Measurements from ENCODE around the gene TMEM151B.

- TF ChIP-seq CTCF (IDR thresholded peaks at IDR 0.05) (no peak), POLR2AphosphoS5 (IDR thresholded peaks at IDR 0.05) (no peak)
Observed at GRCh38 chr6:44261581-44261980, 8.7 kb upstream of the TMEM151B start.
